ENCODE results near the gene GALNT17.

GALNT17 gene

DNA sequence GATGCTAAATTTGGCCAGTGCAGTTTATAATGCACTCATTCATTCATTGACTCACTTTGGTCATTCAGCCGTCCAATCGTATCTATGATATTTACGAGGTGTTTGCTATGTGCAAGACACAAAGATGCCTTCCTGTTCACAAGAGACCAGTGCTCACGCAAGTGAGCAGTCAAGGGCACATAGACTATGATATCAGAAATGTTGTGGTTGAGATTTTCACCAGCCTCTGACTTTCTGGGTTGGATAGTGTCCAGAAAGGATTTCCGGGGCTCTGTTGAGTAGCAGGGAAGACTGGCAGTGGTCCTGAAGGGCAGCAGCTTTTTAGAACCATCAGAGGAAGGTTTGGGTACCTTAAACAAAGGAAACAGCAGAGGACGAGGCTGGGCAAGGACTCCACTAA, 191.8 kb downstream of the GALNT17 start:
- H3K14ac ChIP-seq (ENCODE audit: low read length): no peak overlapping the region
- no peak overlapping the region for H2BK120ac ChIP-seq (ENCODE audit: insufficient read depth, low read length, poor library complexity)
- no peak overlapping the region for H2BK5ac ChIP-seq (ENCODE audit: low read depth, low read length, poor library complexity)
- H2BK12ac ChIP-seq (ENCODE audit: low read length): no peak overlapping the region
- WGBS (ENCODE audit: extremely low coverage, insufficient coverage, insufficient read length): no CpG with 5 or more reads among the region's 6 CpGs
- H2AFZ ChIP-seq (ENCODE audit: insufficient read depth, low read length, poor library complexity): no peak overlapping the region
- H3K23ac ChIP-seq (ENCODE audit: low read length): no peak overlapping the region
- H3K4ac ChIP-seq (ENCODE audit: low read depth, low read length): no peak overlapping the region
- H3K36me3 ChIP-seq (ENCODE audit: control insufficient read depth in 1 of 2, insufficient read depth in 2 of 2, low read length in 2 of 2): no peaks in the 10 kb centered on the region
- no peak overlapping the region for H3K4me2 ChIP-seq (ENCODE audit: low read length)
- H3K18ac ChIP-seq (ENCODE audit: low read length): no peak overlapping the region
- no peak for DNase-seq
- H3K27me3 ChIP-seq (ENCODE audit: insufficient read depth, low read length): no peaks in the 10 kb centered on the region
- H4K91ac ChIP-seq (ENCODE audit: low read depth, low read length): no peak overlapping the region
- no peak overlapping the region for H4K8ac ChIP-seq (ENCODE audit: low read depth, low read length)
- no peak overlapping the region for H3K4me3 ChIP-seq (ENCODE audit: low read depth, low read length)
- no peaks in the 10 kb centered on the region for H3K9me3 ChIP-seq (ENCODE audit: insufficient read depth, low read depth, low read length)
- H2AK5ac ChIP-seq (ENCODE audit: low read length): no peak overlapping the region
- H3K79me1 ChIP-seq (ENCODE audit: low read length): no peaks in the 10 kb centered on the region
- H3K27ac ChIP-seq (ENCODE audit: low read depth, low read length): no peak overlapping the region
- no peaks in the 10 kb centered on the region for H3K79me2 ChIP-seq (ENCODE audit: control insufficient read depth, insufficient read depth, low read length, poor library complexity)
- H4K12ac ChIP-seq (ENCODE audit: low read depth, low read length): no peak overlapping the region
- H3K9ac ChIP-seq (ENCODE audit: low read length): no peak overlapping the region
- H3K4me1 ChIP-seq (ENCODE audit: control insufficient read depth in 1 of 2, insufficient read depth in 2 of 2, low read length in 2 of 2): no peaks in the 10 kb centered on the region

DNA sequence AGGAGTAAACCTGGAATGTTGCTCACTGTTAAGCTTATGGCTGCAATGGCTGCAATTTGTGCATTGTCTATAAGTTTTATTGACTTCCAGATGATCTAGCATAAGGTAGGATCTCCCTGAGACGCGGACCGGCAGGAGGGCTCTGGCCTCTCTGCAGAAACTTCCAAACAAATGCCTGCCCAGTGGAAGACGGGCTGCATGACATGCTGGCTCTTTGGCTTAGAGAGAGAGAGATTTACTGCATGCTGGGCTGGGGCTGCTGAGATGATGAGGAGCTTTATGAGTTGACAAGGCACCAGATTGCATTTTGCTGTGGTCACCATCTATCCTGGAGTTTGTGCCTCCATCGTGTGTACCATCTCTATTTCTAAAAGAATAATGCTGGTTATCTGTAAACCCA, 193.2 kb downstream of the GALNT17 start:
- no peak overlapping the region for H2BK120ac ChIP-seq (ENCODE audit: insufficient read depth, low read length, poor library complexity)
- H3K18ac ChIP-seq (ENCODE audit: low read length): no peak overlapping the region
- H3K23ac ChIP-seq (ENCODE audit: low read length): no peak overlapping the region
- no peaks in the 10 kb centered on the region for H3K27me3 ChIP-seq (ENCODE audit: insufficient read depth, low read length)
- no peak overlapping the region for H4K91ac ChIP-seq (ENCODE audit: low read depth, low read length)
- H4K12ac ChIP-seq (ENCODE audit: low read depth, low read length): no peak overlapping the region
- no peaks in the 10 kb centered on the region for H3K9me3 ChIP-seq (ENCODE audit: insufficient read depth, low read depth, low read length)
- no peak overlapping the region for H3K4me2 ChIP-seq (ENCODE audit: low read length)
- H3K14ac ChIP-seq (ENCODE audit: low read length): no peak overlapping the region
- no CpG with 5 or more reads among the region's 5 CpGs for WGBS (ENCODE audit: extremely low coverage, insufficient coverage, insufficient read length)
- H3K9ac ChIP-seq (ENCODE audit: low read length): no peak overlapping the region
- no peak overlapping the region for H2AFZ ChIP-seq (ENCODE audit: insufficient read depth, low read length, poor library complexity)
- H3K4me3 ChIP-seq (ENCODE audit: low read depth, low read length): no peak overlapping the region
- no peaks in the 10 kb centered on the region for H3K36me3 ChIP-seq (ENCODE audit: control insufficient read depth in 1 of 2, insufficient read depth in 2 of 2, low read length in 2 of 2)
- H3K4me1 ChIP-seq (ENCODE audit: control insufficient read depth in 1 of 2, insufficient read depth in 2 of 2, low read length in 2 of 2): peaks cover 0 to 5% of the 10 kb centered on the region in 2 experiments
- no peaks in the 10 kb centered on the region for H3K79me2 ChIP-seq (ENCODE audit: control insufficient read depth, insufficient read depth, low read length, poor library complexity)
- H3K4ac ChIP-seq (ENCODE audit: low read depth, low read length): no peak overlapping the region
- H4K8ac ChIP-seq (ENCODE audit: low read depth, low read length): no peak overlapping the region
- no peak overlapping the region for H3K27ac ChIP-seq (ENCODE audit: low read depth, low read length)
- no peak overlapping the region for H2BK12ac ChIP-seq (ENCODE audit: low read length)
- no peak overlapping the region for H2AK5ac ChIP-seq (ENCODE audit: low read length)
- no peak overlapping the region for H2BK5ac ChIP-seq (ENCODE audit: low read depth, low read length, poor library complexity)
- H3K79me1 ChIP-seq (ENCODE audit: low read length): no peaks in the 10 kb centered on the region
- DNase-seq: no peak

DNA sequence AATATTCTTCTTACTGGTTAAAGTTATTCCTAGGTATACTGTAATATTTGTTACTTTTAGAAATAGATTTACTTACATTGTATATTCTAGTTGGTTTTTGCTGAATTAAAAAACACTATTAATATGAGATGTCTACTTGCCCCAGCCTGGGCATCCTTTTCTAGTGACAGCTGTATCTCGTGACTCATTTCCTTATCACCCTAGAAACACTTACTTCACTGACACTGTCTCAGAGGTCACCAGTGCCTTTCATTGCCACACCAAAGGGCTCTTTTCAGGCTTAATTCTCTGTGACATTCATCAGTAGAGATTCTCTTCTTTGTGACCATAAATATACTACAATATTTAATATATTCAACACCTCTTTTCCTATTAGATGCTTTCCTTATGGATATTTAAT, 194.7 kb downstream of the GALNT17 start:
- H3K4me3 ChIP-seq (ENCODE audit: low read depth, low read length): no peak overlapping the region
- no peak overlapping the region for H3K4me2 ChIP-seq (ENCODE audit: low read length)
- no peak overlapping the region for H3K23ac ChIP-seq (ENCODE audit: low read length)
- H3K79me2 ChIP-seq (ENCODE audit: control insufficient read depth, insufficient read depth, low read length, poor library complexity): no peaks in the 10 kb centered on the region
- no peak overlapping the region for H3K14ac ChIP-seq (ENCODE audit: low read length)
- no peak overlapping the region for H4K91ac ChIP-seq (ENCODE audit: low read depth, low read length)
- no CpG with 5 or more reads among the region's 1 CpG for WGBS (ENCODE audit: extremely low coverage, insufficient coverage, insufficient read length)
- H2BK120ac ChIP-seq (ENCODE audit: insufficient read depth, low read length, poor library complexity): no peak overlapping the region
- no peak overlapping the region for H3K18ac ChIP-seq (ENCODE audit: low read length)
- H3K9ac ChIP-seq (ENCODE audit: low read length): no peak overlapping the region
- no peaks in the 10 kb centered on the region for H3K36me3 ChIP-seq (ENCODE audit: control insufficient read depth in 1 of 2, insufficient read depth in 2 of 2, low read length in 2 of 2)
- H3K4me1 ChIP-seq (ENCODE audit: control insufficient read depth in 1 of 2, insufficient read depth in 2 of 2, low read length in 2 of 2): peaks cover 0 to 5% of the 10 kb centered on the region in 2 experiments
- H2BK12ac ChIP-seq (ENCODE audit: low read length): no peak overlapping the region
- no peak overlapping the region for H3K4ac ChIP-seq (ENCODE audit: low read depth, low read length)
- H2BK5ac ChIP-seq (ENCODE audit: low read depth, low read length, poor library complexity): no peak overlapping the region
- H3K27me3 ChIP-seq (ENCODE audit: insufficient read depth, low read length): no peaks in the 10 kb centered on the region
- DNase-seq: no peak
- no peak overlapping the region for H4K8ac ChIP-seq (ENCODE audit: low read depth, low read length)
- no peak overlapping the region for H2AK5ac ChIP-seq (ENCODE audit: low read length)
- no peak overlapping the region for H4K12ac ChIP-seq (ENCODE audit: low read depth, low read length)
- H3K27ac ChIP-seq (ENCODE audit: low read depth, low read length): no peak overlapping the region
- no peak overlapping the region for H2AFZ ChIP-seq (ENCODE audit: insufficient read depth, low read length, poor library complexity)
- H3K9me3 ChIP-seq (ENCODE audit: insufficient read depth, low read depth, low read length): no peaks in the 10 kb centered on the region
- no peaks in the 10 kb centered on the region for H3K79me1 ChIP-seq (ENCODE audit: low read length)

DNA sequence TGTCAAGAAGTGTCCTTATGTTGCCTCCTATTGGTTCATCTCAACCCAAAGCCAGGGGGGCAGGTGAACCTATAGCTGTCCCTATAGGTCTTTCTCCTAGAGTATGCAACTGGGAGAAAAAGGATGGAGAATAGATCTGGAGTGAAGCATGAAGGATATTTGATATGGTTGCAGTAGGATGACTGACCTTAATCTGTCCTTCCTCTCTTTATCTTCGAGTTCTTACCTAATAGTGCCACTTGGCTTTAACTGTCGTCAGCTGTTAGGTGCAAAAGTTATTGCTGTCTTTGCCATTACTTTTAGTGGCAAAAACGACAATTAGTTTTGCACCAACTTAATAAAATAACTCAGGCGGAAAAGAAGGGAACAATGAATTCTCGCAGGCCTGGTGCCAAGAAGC, 196.0 kb downstream of the GALNT17 start:
- no peak overlapping the region for H3K4me2 ChIP-seq (ENCODE audit: low read length)
- no peak overlapping the region for H2BK5ac ChIP-seq (ENCODE audit: low read depth, low read length, poor library complexity)
- H2AFZ ChIP-seq (ENCODE audit: insufficient read depth, low read length, poor library complexity): no peak overlapping the region
- no peaks in the 10 kb centered on the region for H3K9me3 ChIP-seq (ENCODE audit: insufficient read depth, low read depth, low read length)
- H4K8ac ChIP-seq (ENCODE audit: low read depth, low read length): no peak overlapping the region
- H2BK120ac ChIP-seq (ENCODE audit: insufficient read depth, low read length, poor library complexity): no peak overlapping the region
- no peak overlapping the region for H3K23ac ChIP-seq (ENCODE audit: low read length)
- H3K14ac ChIP-seq (ENCODE audit: low read length): no peak overlapping the region
- H4K91ac ChIP-seq (ENCODE audit: low read depth, low read length): no peak overlapping the region
- peaks cover 0 to 5% of the 10 kb centered on the region in 2 experiments for H3K4me1 ChIP-seq (ENCODE audit: control insufficient read depth in 1 of 2, insufficient read depth in 2 of 2, low read length in 2 of 2)
- H3K18ac ChIP-seq (ENCODE audit: low read length): no peak overlapping the region
- H3K36me3 ChIP-seq (ENCODE audit: control insufficient read depth in 1 of 2, insufficient read depth in 2 of 2, low read length in 2 of 2): no peaks in the 10 kb centered on the region
- H3K4me3 ChIP-seq (ENCODE audit: low read depth, low read length): no peak overlapping the region
- no peak for DNase-seq
- WGBS (ENCODE audit: extremely low coverage, insufficient coverage, insufficient read length): no CpG with 5 or more reads among the region's 5 CpGs
- H3K79me1 ChIP-seq (ENCODE audit: low read length): no peaks in the 10 kb centered on the region
- no peak overlapping the region for H2BK12ac ChIP-seq (ENCODE audit: low read length)
- H3K27ac ChIP-seq (ENCODE audit: low read depth, low read length): no peak overlapping the region
- H3K9ac ChIP-seq (ENCODE audit: low read length): no peak overlapping the region
- no peak overlapping the region for H4K12ac ChIP-seq (ENCODE audit: low read depth, low read length)
- no peaks in the 10 kb centered on the region for H3K79me2 ChIP-seq (ENCODE audit: control insufficient read depth, insufficient read depth, low read length, poor library complexity)
- H2AK5ac ChIP-seq (ENCODE audit: low read length): no peak overlapping the region
- no peak overlapping the region for H3K4ac ChIP-seq (ENCODE audit: low read depth, low read length)
- H3K27me3 ChIP-seq (ENCODE audit: insufficient read depth, low read length): no peaks in the 10 kb centered on the region
